HG03139 (cell line): Measurements from ENCODE around the gene OPTC.

ENCODE experiments used
- ATAC-seq: cut with Tn5 transposase; IDR thresholded peaks from one replicate; pipeline ENCODE4 v1.9.1; 2021; ENCODE audit not compliant: unreplicated experiment

Gene OPTC

GRCh38 chr1:203556047-203556851 is 62.3 kb downstream of the OPTC start:
- no peak for ATAC-seq

GRCh38 chr1:203557390-203557789 is 63.4 kb downstream of the OPTC start:
- ATAC-seq = no peak

- no peak for ATAC-seq
These were observed 64.3 kb downstream of the OPTC start for GRCh38 chr1:203558064-203558760.
